ENCODE results near the gene HRH2.
"Not testable (repeated sequence)": the region's sequence is repeated elsewhere in the genome, so short reads cannot be mapped to it uniquely, and the experiment has no call there.

HRH2 gene

GRCh38 chr5:175650430-175651205 is 7.3 kb upstream of the HRH2 start:
- DNase-seq = not testable (repeated sequence)

GRCh38 chr5:175652741-175653663 is 4.9 kb upstream of the HRH2 start:
- DNase-seq = no peak

GRCh38 chr5:175653763-175654162 is 4.1 kb upstream of the HRH2 start:
- DNase-seq = no peak

GRCh38 chr5:175654339-175654738 is 3.5 kb upstream of the HRH2 start:
- DNase-seq = peak; percentile 80

GRCh38 chr5:175654807-175655206 is 3.1 kb upstream of the HRH2 start:
- DNase-seq = peak; percentile 48

- DNase-seq = no peak
Observed at GRCh38 chr5:175655411-175655810, 2.5 kb upstream of the HRH2 start.

- no peak for DNase-seq
Observed at GRCh38 chr5:175656966-175657365, 905 bp upstream of the HRH2 start.

GRCh38 chr5:175658299-175659145 is 651 bp downstream of the HRH2 start:
- DNase-seq = no peak

- no peak for DNase-seq
Observed at GRCh38 chr5:175659546-175660253, 1.8 kb downstream of the HRH2 start.

GRCh38 chr5:175663186-175664184 is 5.6 kb downstream of the HRH2 start:
- no peak for DNase-seq

- no peak for DNase-seq
Observed at GRCh38 chr5:175664723-175665122, 6.9 kb downstream of the HRH2 start.

GRCh38 chr5:175666216-175666615 is 8.3 kb downstream of the HRH2 start:
- no peak for DNase-seq

GRCh38 chr5:175668006-175668405 is 10.1 kb downstream of the HRH2 start:
- DNase-seq = no peak

GRCh38 chr5:175670372-175670771 is 12.5 kb downstream of the HRH2 start:
- DNase-seq = no peak

GRCh38 chr5:175671013-175671412 is 13.1 kb downstream of the HRH2 start:
- DNase-seq = no peak

- no peak for DNase-seq
Observed at GRCh38 chr5:175672976-175673648, 15.2 kb downstream of the HRH2 start.

GRCh38 chr5:175674731-175675346 is 17.0 kb downstream of the HRH2 start:
- DNase-seq = no peak

GRCh38 chr5:175675873-175676272 is 18.0 kb downstream of the HRH2 start:
- no peak for DNase-seq

GRCh38 chr5:175677571-175677970 is 19.7 kb downstream of the HRH2 start:
- DNase-seq = no peak

- DNase-seq = no peak
Observed at GRCh38 chr5:175678074-175678473, 20.2 kb downstream of the HRH2 start.

All from NCI-H510A treated with DMSO at 0.1 percent for 48 hours (cell line).